Activated CD4-positive, alpha-beta T cell treated with anti-CD3 and anti-CD28 coated beads for 4 hours (primary cell): ENCODE data around the gene TMEM175.

Experiments
- DNase-seq, 2 donors: peaks; one replicate each; pipeline ENCODE4 v3.0.0-alpha.2; 2020

The TMEM175 gene

DNA sequence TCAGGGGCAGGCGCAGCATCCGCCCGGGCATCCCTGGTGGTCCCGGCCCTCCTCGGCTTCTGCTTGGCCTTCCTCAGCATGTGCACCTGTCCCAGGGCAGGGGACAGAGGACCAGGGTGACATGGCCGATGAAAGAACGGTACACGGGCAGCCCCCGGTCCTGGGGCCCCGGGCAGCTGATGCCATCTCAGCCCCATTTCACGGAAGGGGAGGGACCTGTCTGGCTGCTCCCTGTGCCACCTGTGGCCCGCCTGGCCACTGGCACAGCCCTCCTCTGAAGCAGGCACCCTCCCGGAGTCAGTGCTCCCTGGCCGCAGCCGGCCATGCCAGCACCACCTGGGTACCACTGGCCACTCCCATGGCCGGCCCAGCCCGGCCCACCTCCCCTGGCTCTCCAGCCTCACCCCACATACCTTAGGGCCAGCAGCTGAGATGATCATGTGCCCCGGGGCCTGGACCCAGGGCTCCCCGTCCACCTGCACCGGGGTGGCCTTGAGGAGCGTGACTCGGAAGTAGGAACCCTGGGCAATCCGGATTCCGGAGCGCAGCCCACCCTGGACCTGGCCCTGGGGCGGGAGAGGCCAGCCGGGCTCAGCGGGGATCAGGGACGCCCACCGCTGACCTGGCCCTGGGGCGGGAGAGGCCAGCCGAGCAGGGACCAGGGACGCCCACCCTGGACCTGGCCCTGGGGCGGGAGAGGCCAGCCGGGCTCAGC, 28.5 kb downstream of the TMEM175 start:
- DNase-seq = no peak

DNA sequence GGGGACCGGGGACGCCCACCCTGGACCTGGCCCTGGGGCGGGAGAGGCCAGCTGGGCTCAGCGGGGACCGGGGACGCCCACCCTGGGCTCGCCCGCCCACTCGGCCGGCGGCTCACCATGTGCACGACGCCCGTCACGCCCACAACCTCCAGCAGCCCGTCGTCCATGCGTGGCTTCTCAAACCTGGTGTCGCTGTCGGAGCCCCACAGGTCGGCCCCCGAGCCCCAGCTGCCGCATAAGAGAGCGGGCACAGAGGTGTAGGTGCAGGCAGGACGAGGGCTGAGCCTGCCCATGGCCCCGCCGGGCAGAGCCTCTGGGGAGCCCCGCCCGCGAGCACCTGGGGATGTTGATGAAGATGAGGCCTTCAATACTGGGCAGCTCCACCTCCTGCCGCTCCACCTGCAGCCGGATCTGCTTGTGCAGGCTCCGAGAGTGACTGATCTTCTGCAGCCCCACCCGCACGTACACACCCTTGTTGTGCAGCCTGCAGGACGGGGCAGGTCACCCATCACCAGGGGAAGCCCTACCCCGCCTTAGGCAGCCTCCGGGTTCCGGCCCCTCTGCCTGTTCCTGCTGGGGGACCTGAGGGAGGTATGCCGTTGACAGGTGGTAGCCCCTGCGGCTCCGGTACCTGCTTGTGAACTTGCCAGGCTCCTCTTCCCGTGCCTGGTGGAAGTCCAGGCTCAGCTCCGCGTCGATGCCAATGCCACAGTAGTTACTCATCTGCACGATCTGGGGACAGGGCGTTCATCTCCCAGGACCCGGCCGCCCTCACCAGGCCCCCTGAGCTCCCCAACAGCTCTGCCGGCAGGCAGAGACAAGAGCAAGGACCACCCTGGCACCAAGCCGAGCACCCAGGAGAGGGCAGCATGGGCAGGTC, 29.3 kb downstream of the TMEM175 start:
- DNase-seq = no peak

DNA sequence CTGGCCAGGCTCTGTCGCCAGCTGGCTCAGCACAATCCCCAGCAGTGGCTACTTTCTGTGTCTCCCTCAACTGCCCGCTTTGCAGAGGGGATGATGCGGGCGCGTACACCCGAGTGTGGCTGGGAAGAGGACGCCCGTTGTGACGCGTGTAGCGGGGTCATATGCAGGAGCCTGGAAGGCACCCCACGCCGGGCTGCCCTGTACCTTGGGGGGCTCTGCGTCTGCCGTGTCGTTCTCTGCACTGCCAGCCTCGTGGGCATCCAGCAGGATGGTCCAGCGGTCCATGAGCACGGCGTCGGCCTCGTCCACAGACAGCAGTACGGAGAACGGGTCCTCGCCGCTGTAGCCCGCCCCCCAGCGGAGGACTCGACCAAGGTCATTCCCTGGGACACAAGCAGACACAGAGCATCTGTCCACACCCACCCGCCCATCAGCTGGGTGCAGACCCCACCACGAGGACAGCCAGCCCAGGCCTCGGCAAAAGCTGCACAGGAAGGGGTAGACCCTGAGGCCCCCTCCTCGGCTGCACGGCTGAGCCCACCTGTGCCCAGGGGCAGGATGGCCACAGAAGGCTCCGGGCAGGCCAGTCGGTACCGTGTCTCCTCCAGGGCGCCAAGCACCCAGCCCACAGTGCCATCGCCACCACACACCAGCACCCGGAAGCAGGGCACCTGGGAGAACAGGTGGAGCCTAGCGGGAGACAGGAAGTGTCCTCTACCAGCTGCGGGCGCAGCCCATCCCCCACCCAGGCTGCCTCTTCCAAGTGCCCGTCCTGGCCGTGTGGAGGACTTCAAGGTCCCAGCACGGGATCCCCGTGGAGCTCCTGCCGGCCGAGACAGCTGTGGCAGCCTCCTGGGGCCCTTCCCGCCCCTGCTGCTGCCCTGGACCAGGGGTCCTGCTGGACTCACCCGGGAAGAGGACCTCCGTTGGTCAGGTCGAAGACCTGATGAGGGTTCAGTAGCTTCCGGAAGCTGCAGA, 30.3 kb downstream of the TMEM175 start:
- DNase-seq = no peak

DNA sequence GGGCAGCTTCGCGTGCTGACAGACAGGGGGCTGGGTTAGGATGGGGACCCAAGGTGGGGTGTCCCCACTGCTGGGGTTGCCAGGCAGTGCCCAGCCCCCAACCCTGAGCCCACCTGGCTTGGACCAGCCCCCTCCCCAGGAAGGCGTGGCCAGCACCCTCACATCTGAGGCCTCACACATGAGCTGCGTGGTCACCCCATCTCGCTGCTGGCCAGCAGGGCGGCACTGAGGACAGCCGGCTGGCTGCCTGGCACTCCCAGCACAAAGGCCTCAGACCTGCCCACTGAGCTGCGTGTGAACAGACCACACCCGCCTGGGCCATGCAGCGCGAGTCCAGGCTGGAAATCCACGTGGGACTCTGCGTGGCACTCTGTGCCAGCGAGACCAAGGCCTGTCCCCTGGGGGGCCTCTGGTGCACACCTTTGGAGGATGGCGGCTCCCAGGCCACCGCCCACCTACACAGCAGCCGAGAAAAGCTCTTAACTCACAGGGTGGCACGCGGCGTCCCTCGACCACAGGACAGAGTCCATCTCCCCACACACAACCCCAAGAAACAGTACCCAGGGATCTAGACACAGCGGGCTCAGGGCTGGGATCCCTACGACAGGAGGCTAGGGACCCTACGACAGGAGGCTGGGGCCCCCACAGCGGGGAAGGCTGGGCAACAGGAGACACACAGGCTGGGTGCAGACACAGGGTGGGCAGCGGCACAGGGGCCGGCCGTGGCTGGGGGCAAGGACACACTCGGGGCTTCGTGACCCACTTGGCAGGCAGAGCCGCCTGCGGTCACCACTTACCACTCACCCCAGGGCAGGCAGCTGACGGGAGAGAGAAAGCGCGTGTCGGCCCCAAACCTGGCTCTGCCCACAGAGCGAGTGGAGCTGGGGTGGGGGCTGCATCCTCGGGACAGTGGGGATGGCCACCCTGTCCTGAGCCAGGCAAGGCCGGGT, 31.3 kb downstream of the TMEM175 start:
- DNase-seq = no peak

DNA sequence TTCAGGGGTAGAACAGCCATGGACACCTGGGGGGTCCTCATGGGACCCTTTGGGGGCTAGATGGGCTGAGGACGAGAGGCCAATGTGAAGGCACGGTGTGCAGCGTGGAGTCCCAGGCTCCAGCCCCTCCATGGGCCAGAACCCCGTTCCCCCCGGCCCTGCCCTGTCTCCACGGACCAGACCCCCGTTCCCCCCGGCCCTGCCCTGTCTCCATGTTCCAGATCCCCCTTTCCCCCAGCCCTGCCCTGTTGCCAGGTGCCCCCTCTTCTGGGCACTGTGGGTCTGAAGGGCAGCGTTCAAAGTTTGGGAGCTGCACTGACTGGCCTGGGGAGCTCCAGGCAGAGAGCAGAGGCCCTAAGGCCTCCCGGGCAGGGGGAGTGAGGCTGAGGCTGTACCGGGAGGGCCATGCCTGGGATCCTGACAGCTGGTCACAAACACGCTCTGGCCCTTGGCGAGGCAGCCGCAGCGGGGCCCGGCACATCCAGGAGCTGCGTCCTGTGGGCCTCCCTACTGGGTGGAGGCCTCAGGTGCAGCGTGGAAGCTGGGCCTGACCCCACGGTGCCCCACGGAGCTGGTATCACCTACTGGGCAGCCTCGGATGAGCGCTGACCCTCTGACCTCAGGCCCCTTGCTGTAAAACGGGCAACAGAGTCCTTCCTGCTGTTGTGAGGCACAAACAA, 32.2 kb downstream of the TMEM175 start:
- DNase-seq = no peak

DNA sequence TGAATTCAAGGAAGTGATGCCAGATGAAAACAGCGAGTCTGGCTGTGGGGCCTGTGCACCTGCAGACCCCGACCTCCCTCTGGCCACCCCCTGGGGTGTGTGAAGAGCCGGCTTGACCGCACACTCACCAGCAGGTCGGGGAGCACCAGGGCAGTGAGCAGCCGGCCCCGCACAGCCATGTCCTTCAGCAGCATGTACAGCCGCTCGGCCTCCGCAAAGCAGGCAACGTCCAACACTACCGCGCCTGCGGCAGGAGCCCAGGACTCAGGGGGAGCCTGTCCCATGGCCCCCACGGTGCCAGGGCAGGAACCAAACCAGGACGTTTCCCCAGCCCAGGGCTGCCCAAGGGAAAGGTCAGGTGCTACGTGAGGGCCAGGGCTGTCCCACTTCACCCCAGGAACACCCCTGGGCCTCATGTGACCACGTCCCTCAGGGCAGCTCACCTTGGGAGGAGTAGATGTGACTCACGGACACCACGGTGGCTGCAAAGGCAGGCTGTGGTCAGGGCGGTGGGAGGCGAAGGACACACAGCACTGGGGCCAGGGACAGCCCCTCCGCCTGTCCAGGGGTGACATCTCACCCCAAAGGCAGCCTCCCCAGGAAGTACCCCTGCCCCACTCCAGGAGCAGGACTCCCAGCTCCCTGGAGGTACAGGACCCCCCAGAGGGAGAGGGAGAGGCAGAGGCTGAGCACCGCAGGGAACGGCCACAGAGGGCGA, 32.9 kb downstream of the TMEM175 start:
- DNase-seq = no peak

DNA sequence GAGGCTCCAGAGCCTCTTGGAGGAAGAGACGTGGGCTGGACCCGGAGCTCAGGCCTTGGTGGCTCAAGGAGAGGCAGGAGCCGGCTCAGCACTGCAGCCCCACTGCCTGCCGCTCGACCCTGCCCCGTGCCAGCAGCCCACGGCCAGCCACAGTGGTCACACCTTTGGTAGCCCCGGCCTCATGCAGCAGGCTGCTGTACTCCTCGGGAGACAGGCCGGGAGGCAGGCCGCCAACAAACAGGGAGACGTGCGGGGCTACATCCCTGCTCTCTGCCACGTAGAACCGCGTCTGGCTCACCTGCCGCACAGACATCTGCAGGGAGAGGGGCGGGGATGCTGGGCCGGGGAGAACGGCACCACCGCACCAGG, 33.5 kb downstream of the TMEM175 start:
- no peak for DNase-seq

DNA sequence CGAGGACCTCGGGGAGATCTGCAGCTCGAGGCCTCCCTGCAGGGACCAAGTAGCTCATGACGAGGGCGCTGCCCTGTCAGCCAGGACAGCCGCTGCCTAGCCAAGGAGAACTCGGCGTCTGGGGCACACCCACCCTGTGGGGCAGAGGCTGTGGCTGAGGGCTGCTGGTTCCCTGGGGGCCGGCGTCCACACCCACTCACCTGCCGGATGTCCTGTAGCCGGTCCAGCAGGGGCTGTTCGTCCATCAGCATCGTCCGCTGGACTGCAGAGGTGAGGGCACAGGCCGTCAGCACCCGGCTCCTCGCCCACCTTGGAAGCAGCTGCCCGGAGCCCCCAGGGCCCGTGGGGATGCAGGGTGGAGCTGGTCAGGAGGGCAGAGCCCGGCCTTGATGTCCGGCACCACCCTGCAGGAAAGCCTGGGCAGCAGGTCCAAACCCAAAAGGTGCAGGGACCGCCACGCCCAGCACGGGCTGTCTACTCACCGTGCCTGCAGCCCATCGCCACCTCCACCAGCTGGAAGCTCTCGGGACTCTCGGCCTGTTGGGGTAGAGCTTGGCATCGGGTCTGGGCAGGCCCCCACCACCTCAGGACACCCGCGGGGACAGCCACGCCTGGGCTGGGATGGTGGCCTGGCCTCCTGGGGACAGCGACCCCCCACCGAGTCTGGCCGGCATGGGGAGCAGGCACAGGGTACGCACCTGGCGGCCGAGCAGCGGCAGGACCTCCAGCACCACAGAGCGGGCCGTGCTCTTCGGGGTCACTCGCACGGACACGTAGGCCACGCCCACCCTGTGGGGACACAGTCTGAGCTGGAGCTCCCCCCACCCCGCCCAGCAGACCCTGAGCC, 34.2 kb downstream of the TMEM175 start:
- no peak for DNase-seq

DNA sequence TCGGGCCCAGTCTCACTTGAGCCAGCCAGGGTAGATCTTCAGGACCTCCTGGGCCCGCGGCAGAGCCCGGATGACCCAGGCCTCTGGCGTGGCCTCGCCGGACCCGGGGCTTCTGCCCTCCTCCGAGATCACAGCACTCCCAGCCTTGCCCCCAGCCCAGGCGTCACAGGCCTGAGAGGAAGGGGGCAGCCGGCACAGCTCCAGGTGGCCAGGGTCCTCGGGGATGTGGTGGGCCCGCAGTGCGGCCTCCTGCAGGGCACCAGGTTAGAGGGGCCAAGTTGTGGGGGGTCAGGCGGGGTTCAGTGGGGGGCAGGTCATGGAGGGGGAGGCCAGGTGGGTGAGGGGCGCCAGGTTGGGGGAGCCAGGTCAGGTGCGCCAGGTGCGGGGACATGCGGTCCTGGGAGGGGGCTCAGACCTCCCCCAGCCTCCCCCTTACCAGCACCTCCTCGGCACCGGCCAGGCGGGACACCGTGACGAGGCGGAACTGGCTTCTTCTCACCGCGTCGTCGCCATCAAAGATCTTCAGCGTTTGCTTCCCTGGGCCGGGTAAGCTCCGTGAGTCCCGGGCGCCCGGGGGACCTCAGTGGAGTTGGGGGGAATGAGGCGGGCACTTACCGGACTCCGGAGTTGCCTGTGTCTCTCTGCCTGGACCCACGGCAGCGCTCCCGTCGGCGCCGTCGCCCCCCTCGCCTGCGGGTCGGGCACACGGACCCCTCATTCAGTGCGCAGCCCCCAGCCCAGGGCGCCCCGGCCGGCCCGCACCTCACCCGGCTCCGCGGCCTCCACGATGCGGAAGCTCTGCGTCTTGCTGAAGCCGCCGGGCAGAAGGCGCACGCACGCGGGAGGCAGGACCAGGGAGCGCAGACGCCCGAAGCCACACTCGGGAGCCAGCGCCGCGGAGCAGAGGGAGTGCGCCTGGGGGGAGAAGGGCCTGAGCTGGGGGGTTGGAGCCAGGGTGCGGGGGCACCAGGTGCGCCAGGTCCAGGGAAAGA, 35.1 kb downstream of the TMEM175 start:
- no peak for DNase-seq

DNA sequence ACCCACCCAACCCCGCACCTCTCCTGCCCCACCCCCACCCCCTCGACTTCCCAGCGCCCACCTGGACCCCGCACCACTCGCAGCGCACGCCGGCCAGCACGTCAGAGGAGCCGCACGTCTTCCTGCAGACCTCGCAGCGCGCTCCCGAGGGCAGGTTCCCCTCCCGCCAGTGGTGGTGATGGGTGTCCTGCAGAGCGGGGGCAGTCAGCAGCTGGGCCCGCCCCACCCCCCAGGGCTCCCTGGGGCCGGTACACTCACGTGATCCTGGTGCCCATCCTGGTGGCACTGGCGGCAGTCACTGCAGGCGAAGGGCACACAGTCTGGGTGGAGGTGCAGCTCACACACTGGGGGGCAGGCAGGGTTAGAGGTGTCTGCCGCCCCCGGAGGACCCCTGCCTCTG, 36.0 kb downstream of the TMEM175 start:
- DNase-seq = no peak

DNA sequence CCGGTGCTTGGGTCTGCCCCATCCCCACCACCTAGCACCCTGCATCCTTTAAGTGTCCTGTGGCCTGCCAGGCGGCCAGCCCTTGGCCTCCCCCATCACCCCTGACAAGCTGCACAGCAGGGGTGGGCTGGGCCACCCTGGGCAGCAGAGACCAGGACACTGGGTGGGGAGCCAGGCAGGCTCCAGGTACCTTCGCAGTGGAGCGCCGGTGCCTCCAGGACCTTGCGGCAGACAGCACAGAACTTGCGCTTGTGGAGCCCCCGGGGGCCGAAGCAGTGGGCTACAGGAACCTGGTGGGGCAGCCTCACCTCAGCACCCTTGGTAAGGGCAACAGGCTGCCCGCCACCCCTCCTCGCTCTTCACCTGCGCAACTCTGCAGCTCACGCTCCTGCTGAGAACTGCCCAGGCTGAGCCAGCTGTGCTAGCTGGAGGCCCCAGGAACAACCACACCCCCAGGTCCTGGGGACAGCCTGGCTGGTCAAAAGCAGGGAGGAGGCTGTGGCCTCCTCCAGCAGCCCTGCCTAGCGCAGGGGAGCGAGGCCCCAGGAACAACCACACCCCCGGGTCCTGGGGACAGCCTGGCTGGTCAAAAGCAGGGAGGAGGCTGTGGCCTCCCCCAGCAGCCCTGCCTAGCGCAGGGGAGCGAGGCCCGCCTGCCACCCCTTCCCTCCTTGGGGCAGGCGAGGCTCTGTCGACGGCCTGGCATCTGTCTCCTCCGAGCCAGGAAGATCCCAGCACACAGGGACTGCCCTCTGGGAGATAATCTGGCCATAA, 36.5 kb downstream of the TMEM175 start:
- DNase-seq = no peak

DNA sequence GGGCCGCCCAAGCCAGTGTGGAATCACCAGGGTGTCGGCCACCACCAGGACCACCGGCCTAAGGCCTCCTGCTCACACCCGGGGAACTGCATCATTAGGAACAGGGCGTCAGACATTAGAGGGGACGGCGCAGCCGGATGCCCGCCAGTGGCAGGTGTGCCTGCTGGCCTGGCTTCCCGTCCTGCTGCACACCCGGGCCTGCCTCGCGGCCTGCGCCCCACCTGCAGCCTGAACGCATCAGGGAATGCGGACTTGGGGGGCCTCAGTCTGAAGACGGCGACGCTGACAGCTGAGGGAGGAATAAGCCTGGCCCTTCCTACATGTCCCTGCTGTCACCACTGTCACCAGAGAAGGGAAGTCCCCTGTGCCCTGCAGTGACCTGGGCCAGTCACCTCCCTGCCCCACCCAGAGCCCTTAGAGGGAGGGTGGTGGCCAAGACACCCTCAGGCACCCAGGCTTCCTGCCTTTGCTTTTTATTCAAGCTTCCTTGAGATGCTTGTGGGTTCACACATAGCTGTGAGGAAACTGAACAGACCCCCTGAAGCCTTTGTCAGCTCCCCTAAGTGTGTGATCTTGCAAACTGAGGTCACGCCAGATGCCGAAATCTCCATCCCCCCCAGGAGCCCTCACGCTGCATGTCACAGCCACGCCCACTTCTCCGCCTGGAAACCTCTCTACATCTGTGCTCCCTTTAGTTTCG, 37.9 kb downstream of the TMEM175 start:
- DNase-seq = no peak

DNA sequence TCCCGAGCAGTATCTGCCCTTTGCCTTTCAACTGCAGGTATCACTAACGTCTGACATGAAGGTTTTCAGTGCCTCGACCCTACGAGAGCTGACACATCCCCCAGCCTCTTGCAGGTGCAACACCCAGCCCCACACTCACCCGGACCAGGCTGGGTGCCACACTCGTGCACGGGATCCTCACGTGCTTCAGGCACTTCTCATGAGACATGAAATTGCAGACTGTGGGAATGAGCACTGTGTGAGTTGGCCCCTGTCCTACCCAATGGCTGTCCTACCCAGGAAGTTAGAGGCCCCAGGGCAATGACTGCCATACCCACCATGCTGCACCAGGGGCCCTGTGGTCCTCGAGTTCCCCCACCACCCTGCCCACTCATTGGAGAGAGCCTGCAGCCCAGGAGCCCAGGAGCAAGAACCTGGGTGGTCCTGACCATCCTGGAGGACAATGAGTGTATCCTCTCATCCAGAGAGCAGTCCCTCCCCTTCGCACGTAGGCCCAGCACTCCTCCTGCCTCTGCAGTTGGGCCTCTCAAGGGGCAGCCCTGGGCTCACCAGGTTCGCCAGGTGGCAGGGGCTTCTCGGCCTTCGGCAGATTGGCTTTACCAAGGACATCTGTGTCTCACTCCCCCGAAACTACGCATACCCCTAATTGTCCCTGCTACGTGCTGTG, 38.7 kb downstream of the TMEM175 start:
- no peak for DNase-seq

DNA sequence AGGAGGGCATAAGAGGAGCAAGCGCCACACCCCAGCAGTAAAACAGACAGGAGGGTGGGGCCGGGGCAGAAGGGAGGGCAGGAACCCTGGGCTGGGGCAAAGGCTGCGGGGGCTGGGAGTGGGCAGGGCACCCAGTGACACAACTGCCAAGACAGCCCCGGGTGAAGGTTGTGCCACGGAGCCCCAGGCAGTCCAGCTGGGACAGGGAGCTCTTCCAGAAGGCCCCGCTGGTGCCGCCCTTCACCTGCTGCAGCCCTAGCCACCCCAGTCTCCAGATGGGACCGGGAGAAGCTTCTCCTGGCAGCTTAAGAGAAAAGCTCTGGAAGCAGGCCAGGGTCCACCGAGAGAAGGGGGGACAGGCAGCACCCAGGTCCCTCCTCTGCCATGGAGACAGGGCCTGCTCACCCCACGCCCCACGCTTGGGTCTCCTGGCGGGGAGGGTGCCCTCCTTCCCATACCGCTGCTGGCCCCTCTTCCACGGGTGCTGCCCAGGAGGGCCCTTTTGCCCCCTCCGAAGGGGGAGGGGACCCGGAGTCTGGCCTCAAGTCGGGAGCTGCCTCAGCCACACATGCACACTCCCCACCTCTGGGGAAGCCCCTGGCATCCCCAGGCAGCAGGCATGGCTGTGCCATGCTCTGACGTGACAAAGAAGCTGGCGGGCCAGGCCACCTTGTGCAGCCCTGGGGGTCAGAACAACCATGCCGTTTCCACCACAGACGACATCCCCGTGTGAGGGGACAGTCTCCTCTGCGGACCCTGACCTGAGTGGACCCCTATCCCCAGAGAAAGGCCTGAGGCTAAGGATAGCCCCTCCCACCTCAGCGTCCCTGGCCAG, 39.6 kb downstream of the TMEM175 start:
- no peak for DNase-seq

DNA sequence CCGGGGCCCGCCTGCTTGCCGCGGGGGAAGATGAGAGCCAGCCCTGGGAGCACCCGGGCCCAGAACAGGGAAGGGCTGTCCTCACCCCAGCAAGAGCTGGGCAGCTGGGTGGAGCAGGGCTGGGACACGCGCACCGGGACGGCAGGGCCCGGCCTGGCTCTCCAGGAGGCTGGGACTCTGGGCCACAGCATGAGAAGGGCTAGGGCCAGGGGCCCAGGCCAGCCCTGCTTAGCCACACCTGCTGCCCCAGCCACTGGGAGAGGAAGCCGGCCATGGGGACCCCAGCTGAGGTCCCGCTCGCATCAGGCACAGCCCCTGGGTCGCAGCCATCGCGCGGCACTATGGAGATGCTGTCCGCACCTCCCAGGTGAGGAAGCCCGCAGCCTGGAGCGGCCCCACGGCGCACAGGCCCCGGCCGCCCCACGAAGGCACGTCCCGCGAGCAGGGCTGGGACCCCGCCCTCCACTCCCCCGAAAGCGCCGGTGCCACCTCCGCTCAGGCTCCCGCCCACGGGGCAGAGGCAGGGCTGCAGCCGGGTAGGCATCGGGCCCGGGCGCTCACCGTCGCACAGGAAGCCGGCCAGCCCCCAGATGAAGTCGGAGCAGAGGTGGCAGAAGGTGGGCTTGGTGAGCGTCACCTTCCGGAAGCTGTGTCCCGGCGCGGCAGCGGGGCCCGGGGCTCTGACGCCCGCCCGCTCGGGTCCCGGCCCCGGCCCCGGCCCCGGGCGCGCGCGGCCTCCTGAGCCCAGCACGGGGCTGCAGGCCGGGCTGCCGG, 40.6 kb downstream of the TMEM175 start:
- peak; percentile 73 to 82 for DNase-seq
